Epidermal melanocyte (primary cell): ENCODE results near the gene TIMP4.

ENCODE experiments used
- DNase-seq: peaks from one replicate; pipeline ENCODE4 v3.0.0; 2011; ENCODE audit warnings: low spot score; ENCODE audit not compliant: insufficient read length

TIMP4 gene

DNA sequence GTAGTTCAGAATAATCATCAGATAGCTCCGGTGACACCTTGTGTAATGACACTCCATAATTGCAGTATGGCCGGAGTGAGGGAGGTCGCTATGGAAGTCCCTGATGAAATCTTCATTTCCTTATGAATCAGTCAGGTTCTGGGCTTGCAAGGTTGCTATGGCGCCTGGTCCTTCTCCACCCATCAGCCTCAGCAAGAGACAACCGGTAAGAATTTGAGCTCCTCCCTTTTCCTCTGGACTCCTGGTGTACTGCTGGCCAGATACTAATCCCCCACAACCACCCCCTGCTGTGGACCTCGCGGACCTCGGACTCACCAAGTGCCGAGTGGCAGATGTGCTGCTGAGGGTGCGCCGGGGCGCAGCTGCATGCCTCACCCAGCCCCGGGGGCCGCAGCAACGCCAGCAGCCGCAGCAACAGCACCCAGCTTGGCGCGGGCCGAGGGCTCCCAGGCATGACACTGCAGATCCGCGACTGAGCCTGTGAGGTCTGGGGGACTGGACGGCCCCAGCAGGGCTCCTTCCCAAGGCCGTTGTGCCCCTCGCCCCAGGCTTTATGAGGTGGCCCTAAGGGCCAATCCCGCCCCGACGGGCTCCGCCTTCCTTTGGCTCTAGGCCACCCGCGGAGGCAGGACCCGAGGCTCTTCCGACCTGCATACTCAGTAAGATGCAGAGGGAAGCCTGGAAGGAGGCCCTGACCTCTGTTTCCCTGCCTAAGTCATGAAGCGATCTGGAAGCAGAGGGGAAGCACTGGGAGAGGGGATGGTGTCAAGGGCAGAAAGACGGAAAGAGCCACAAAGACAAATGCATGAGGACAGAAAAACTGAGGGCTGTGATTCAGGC is at the start of gene TIMP4:
Gene TIMP4 (minus strand): TSS at position 526 of the 840 bp plus-strand sequence. CDS start 72 bp downstream, at position 454.
- no peak for DNase-seq

DNA sequence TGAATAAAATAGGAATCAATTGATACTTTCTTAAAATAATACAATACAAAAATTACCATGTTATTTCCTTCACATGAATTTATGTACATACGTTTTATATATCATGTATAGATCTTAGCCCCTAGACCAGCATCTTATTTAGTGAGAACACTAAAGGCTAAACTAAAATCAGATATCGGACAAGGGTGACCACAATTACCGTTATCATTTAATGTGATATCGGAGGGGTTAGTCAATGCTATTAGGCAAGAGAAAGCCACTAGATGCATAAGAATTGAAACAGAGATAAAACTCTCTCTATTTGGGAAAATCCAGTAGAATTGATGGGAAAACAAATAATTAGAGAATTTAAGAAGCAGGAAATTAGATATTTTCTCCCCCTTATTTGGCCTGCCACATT is 46.5 kb upstream of the TIMP4 start:
- DNase-seq: no peak

DNA sequence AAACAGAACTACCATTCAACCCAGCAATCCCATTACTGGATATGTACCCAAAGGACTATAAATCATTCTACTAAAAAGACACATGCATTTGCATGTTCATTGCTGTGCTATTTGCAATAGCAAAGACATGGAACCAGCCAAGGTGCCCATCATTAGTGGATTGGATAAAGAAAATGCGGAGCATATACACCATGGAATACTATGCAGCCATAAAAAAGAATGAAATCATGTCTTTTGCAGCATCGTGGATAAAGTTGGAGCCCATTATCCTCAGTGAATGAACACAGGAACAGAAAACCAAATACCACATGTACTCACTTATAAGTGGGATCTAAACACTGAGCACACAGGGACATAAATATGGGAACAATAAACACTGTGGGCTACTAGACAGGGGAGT is 43.1 kb upstream of the TIMP4 start:
- no peak for DNase-seq

GRCh38 chr3:12198301-12198700 is 39.6 kb upstream of the TIMP4 start:
- DNase-seq: no peak

DNA sequence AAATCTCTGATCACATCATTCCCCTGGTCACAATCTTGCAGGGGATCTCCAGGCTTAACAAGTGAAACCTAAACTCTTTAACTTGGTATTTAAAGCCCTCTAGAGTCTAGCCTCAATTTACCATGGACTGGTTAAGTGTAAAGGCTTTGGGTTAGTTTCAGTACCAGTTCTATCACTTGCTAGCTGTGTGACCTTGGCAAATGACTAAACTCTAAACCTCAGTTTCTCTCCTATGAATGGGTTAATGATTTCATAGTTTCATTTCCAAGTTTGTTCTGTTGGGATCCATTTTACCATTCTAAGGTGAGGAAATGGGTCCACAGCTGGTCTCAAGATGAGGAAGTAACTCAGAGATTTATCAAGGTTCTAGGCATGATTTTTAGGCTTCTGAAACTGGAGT is 38.8 kb upstream of the TIMP4 start:
- DNase-seq: no peak

DNA sequence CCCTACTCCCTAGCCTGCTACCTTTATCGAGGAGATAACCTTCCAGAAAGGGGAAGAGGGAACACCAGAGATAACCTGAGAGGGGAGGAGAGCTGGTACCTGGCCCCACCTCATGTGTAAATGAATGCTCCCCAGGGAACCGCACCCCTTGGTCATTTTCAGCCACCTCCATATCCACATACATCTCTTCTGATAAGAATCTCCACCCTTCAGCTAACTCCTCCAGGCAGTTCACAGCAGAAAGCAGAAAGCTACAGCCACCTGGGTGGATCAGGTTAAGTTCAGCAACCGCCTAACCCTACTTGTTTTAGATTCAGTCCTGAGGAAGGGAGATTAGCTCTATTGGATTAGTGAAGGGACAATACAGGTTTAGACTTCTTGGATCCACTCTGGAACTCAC is 38.0 kb upstream of the TIMP4 start:
- DNase-seq: no peak

DNA sequence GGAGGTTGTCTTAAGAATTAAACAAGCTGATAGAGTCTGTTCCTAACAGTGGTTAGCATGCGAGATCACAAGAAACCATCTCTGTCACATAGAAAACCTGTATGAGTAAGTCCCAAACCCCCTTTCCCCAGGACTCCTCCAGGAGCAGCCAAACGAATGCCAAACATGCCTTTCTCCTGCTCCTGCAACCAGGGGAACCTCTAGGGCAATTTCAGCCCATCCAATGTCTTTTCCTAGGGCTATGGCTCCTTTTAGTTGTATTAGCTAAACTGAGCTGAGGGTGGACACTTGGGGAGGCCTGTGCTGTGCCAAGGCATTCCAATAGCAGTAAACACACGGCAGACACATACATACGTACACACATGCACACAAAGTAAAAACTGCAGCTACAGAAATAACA is 36.5 kb upstream of the TIMP4 start:
- DNase-seq: no peak

- no peak for DNase-seq
Measured at GRCh38 chr3:12194669-12195161, 36.0 kb upstream of the TIMP4 start.

- no peak for DNase-seq
Measured at GRCh38 chr3:12194209-12194608, 35.5 kb upstream of the TIMP4 start.

DNA sequence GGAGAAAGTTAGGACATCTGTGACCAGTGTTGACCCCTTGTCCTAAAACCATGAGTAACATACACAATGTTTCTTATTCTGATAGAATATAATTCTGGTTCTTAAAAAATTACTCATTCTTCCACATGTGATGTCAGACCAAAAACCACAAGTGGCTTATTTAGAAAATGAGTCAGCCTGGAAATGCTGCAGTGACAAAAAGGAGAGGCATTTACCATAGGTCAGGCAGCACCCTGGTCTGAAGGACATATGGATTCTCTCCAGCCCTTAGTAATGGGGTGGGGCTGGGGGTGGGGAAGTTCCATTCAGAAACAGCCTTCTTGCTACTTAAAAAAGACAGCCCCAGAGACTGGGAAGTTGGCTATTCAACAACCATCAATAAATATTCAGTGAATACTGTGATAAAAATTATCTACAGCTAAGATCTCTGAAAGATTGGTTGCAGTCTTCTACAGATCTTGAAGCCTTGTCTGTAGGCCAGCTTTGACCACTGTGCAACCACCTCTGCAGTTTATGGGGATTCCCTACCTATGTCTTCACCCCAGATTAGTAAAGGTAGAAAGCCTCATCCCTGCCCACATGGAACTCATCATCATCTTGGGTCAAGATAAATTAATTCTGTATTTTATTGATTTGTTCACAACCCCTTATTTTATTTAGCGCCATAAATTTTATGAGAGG is 34.9 kb upstream of the TIMP4 start:
- no peak for DNase-seq

DNA sequence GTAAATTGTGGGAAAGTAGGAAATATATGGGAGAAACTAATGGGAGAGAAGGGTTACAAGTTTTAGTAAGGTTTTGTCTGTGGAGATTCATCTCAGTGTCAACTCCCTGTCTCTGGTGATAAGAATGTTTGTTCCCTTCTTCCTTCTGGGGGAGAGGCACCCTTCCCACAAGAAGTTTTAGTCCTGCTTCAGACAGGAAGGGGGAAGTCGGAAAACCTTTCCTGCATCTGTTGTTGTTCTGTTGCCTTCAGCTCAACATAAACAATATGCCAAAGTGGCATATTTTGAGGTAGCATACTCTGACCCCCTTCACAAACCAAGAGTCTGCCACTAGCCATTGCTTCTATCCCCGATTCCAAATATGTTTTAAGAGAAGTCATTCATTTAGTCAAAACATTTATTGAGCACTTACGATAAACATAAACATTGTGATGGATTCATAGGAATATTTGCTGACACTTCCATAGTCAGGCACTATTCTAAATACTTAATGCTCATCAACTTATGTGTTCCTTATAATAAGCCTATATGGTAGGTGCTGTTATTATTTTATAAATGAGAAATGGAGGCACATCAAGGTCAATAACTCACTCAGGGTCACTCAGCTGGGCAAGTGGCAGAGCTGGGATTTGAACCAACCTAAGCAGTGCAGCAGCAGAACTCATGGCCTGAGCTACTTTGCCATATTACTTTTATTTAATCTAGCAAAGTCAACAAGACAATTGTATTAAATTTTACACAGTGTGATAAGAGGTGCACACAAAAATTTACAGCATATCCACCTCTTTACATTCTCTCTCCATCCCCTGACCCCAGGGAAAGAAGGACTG is 34.2 kb upstream of the TIMP4 start:
- DNase-seq: no peak

DNA sequence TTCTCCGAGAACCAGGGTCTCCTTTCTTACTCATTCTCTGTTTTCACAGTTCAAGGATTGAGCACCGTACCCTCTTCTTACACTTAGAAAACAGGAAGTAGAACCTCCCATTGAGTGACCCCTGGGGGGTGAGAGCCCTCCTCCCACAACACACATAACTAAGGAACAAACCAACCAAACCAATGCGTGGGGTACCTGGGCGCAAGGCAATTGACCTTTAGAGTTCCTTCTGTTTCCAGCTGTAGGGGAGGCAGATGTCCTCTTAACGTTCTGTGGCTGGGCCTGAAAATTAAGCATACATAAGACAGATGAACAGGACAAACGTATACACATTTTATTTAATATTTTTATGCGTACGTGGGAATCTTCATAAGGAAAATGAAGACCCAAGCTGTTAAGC is 33.5 kb upstream of the TIMP4 start:
- DNase-seq: no peak

DNA sequence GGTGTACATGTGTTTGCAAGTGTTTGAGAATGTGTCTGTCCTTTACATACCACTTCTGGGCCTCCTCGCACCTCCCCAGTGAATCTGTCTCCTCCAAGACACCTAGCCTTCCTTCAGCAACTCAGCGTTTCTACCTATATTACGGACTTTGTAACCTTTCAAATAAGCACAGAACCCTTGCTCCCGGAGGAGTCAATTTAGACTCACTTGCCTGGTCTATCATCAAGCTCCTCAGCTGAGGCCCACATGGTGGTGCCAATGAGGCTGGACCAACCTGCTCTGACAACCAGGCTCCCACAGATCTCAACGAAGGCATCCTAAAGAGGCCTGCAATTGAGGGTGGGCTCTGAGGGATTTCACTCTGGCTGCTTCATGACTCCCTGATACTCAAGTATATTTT is 32.8 kb upstream of the TIMP4 start:
- no peak for DNase-seq

DNA sequence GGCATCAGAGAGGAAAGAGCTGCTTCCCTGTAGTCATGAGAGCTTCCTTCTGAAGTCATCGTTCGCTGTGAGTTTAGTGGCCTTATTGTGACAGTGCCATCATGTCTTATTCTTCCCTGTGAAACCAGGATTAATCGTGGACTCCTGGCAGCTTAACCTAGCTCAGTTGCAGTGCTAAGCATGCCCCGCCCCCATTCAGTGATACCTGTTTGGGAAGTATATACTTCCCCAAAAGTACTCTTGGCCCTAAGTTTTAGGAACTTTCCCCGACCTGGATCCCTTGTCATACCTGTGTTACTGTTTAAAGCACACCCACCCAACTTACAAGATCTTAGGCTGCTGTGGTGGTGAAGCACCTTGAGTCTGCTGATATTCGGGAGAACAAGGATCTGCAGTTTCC is 32.1 kb upstream of the TIMP4 start:
- no peak for DNase-seq

GRCh38 chr3:12190221-12190807 is 31.6 kb upstream of the TIMP4 start:
- no peak for DNase-seq

GRCh38 chr3:12188681-12189287 is 30.1 kb upstream of the TIMP4 start:
- DNase-seq: no peak

GRCh38 chr3:12188328-12188648 is 29.6 kb upstream of the TIMP4 start:
- no peak for DNase-seq

DNA sequence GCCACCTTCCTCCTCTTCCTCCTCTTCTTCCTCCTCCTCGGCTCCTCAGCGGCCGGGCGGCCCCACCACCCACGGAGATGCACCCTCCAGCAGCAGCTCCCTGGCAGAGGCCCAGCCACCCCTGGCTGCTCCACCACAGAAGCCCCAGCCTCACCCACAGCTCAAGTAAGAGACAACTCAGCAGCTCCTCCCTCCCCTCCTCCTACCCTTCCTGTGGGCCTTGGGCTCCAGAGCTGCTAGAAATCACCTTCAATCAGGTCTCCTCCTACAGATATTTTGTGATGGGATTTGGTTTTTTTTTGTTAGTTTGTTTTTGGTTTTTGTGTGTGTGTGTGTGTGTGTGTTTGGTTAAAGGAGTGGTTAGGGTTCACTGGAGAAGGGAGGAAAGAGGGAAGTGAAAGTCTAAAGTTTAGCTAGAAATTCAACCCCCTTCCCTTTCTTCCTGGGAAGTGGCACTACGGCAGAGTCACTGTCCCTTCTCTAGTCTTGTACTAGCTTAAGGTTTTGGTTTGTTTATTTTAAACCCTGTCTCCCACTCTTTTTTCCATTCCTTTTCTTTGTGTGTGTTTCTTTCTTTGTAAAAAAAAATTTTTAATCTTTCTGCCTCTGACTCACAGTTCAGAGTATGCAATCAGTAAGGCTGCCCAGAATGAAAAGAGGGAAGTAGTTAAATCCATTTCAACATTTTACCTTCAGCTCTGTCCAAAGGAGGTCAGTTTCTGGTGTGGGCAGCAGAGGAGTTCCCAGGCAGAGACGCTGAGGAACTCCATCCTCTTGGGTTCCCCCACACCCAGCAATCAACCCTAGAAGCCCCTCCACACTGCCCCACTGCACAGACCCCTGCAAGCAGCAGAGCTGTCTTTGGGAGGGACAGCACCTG is 29.0 kb upstream of the TIMP4 start:
- no peak for DNase-seq

- no peak for DNase-seq
Measured at GRCh38 chr3:12186515-12187286, 28.0 kb upstream of the TIMP4 start.
